Astrocyte of the spinal cord (primary cell): ENCODE measurements around the gene SIM1.

Experiments
- DNase-seq: peaks from one replicate; pipeline ENCODE4 v3.0.0; 2011; ENCODE audit warnings: low read depth, low spot score
- H3K4me3 ChIP-seq: 2 replicates; pipeline ENCODE4 v1.5.1; 2011; ENCODE audit warnings: low read depth, mild to moderate bottlenecking, low read length, moderate library complexity
- CTCF ChIP-seq: IDR thresholded peaks from 2 replicates; pipeline ENCODE4 v1.5.1; 2012; ENCODE audit warnings: low read depth, mild to moderate bottlenecking, low read length, inconsistent platforms
- in situ Hi-C: cut with HindIII; loops from 2 replicates; pipeline ENCODE4 v1.10.0; 2017; ENCODE audit warnings: low sequenced_read_pairs

SIM1 gene

GRCh38 chr6:100381111-100381510, 83.6 kb downstream of the SIM1 start:
- in situ Hi-C loops, result no loop called here
- H3K4me3 ChIP-seq, result no peak overlapping the region
- no peak for TF ChIP-seq CTCF
- DNase-seq, result no peak

- no peak for TF ChIP-seq CTCF
- DNase-seq, result no peak
- in situ Hi-C loops, result no loop called here
- no peak overlapping the region for H3K4me3 ChIP-seq
Observed at GRCh38 chr6:100379386-100379785, 85.3 kb downstream of the SIM1 start.

GRCh38 chr6:100378576-100378975, 86.1 kb downstream of the SIM1 start:
- H3K4me3 ChIP-seq, result no peak overlapping the region
- in situ Hi-C loops, result no loop called here
- DNase-seq, result no peak
- no peak for TF ChIP-seq CTCF

GRCh38 chr6:100376103-100376502, 88.6 kb downstream of the SIM1 start:
- H3K4me3 ChIP-seq, result no peak overlapping the region
- no peak for DNase-seq
- no peak for TF ChIP-seq CTCF
- in situ Hi-C loops, result no loop called here

- no peak overlapping the region for H3K4me3 ChIP-seq
- in situ Hi-C loops, result no loop called here
- TF ChIP-seq CTCF, result no peak
- DNase-seq, result no peak
Observed at GRCh38 chr6:100372326-100373091, 92.2 kb downstream of the SIM1 start.

GRCh38 chr6:100371591-100371990, 93.1 kb downstream of the SIM1 start:
- in situ Hi-C loops, result no loop called here
- no peak for DNase-seq
- no peak for TF ChIP-seq CTCF
- H3K4me3 ChIP-seq, result no peak overlapping the region
